ENCODE data around the gene SSTR5.

DNA sequence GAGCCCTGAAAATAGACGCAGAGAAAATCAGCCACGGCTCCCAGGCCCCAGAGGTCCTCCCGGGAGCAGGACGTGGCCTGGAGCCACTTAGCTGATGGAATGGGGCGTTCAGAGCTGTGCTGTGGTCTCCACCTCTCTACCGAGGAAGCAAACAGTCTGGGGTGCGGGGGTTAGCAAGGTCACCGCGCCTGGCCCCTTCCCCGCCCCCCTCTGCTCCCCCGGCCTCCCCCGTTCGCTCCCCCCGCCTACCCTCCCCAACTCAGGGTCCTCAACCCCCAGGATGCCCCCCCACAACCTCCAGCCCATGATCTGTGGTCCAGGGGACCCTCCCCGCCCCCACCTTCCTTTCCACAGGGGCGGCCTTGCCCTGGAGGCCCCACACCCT, 44.1 kb downstream of the SSTR5 start:
- no peak for TF ChIP-seq CTCF (IDR thresholded peaks at IDR 0.05)
- no peak for TF ChIP-seq POLR2A (IDR thresholded peaks at IDR 0.05)

Data from uterus (tissue), 2 donors.